Measurements from ENCODE around the gene TRPM3.

The TRPM3 gene

DNA sequence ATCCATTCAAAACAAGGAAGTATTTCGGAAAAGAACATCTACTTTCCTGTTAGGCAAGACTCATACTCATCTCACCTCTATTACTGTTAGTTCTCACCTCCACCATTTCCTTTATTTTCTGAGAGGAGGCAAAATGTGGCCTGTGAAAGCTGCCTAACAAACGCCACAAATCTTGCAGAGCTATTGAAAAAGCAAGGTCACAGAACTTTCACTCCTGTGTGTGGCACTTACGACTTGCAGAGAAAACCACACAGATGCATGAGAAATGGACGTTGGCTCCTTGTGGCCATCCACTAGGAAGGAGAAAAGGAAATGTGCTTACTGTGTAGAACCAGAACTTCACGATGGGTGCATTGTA, 511.2 kb downstream of the TRPM3 start:
- H3K4me3 ChIP-seq (ENCODE audit: low read depth, low read length), result no peak overlapping the region
- TF ChIP-seq, protein P1, sequence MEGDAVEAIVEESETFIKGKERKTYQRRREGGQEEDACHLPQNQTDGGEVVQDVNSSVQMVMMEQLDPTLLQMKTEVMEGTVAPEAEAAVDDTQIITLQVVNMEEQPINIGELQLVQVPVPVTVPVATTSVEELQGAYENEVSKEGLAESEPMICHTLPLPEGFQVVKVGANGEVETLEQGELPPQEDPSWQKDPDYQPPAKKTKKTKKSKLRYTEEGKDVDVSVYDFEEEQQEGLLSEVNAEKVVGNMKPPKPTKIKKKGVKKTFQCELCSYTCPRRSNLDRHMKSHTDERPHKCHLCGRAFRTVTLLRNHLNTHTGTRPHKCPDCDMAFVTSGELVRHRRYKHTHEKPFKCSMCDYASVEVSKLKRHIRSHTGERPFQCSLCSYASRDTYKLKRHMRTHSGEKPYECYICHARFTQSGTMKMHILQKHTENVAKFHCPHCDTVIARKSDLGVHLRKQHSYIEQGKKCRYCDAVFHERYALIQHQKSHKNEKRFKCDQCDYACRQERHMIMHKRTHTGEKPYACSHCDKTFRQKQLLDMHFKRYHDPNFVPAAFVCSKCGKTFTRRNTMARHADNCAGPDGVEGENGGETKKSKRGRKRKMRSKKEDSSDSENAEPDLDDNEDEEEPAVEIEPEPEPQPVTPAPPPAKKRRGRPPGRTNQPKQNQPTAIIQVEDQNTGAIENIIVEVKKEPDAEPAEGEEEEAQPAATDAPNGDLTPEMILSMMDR (IDR thresholded peaks at IDR 0.05; ENCODE audit: borderline replicate concordance, insufficient read depth, low read depth, low read length), result no peak

DNA sequence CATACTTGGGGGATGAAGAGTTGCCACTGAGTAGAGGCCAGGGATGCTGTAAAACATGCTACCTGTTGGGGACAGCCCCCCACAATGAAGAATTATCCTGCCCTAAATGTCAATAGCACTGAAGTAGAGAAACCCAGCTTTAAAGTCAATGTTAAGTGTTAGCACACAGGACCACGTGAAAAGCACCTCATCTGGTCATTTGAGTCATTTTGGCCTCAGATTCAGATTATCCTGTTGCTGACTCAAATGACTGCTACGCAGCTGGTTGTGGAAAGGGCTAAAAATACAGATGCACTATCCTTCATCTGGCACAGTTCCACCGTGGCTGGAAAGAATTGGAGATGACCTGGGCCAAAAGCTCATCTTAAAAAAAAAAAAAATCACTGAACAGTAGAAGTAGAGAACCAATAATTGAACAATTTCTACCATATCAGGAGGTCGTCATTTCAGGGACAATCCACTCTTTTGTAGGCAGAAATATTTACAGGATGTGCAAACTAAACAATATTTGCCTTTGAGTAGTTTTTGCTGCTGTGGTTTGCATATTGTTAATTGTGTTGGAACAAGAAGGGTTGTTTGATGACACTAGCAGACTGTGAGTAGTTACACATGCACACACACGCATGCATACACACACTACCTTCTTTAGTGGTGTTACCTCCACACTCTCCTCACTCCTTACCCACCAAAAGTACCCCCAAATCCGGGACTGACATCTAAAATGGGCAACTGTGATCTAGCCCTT, 511.7 kb downstream of the TRPM3 start:
- TF ChIP-seq, protein P1 (IDR thresholded peaks at IDR 0.05; ENCODE audit: borderline replicate concordance, insufficient read depth, low read depth, low read length), result no peak

DNA sequence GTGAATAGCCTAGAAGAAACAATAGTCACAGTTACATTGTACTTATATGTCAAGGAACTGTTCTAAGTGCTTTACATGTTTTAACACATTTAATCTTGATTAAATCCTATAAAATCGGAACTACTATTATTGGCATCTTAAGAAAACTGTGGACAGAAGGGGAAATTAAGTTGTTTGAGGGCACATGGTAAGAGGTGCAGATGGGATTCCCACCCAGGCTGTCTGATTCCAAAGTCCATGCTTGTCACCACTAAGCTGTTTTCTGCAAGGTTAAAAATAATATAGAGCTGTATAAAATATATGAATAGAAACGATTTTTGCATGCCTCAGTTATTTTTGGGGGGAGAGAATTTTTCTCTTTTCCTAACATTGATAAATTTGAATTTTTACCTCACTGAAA, 512.4 kb downstream of the TRPM3 start:
- H3K4me3 ChIP-seq (ENCODE audit: low read depth, low read length), result no peak overlapping the region
- TF ChIP-seq, protein P1 (IDR thresholded peaks at IDR 0.05; ENCODE audit: borderline replicate concordance, insufficient read depth, low read depth, low read length), result no peak

More for the DNA sequence above, 511.7 kb downstream of the TRPM3 start:
- no peak overlapping the region for H3K4me3 ChIP-seq (ENCODE audit: low read depth, low read length)

DNA sequence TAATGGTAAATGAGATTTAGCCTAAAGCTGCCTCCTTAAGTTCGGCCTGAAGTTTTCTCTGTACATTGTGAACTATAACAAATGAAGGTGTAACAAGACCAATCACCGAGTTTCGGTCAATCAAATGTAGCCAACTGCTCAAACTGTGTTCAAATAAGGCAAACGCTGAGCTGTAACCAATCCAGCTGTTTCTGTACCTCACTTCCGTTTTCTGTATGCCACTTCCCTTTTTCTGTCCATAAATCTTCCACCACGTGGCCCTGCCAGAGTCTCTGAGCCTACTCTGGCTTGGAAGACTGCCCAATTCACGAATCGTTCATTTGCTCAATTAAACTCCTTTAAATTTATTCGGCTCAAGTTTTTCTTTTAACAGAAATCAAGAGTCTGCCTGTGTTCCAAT, 513.5 kb downstream of the TRPM3 start:
- TF ChIP-seq, protein P1 (IDR thresholded peaks at IDR 0.05; ENCODE audit: borderline replicate concordance, insufficient read depth, low read depth, low read length), result no peak
- no peak overlapping the region for H3K4me3 ChIP-seq (ENCODE audit: low read depth, low read length)

DNA sequence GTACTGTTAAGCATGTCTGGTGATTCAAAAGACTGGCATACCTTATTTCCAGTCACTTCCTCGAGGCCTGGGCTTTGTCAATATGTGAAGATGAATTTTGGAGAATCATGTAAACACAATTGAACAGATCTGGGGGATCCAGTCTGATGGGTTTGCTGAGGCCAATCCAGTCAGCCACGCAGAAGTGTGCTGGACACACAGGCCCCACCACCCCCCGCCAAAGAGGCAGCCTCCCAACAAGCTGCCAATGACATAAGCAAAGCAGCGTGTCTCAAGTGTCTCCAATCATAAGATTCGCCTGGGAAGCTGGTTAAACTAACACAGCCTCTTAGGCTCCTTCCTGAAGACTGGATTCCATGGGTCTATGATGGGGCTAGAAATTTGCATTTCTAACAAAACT, 514.1 kb downstream of the TRPM3 start:
- TF ChIP-seq, protein P1 (IDR thresholded peaks at IDR 0.05; ENCODE audit: borderline replicate concordance, insufficient read depth, low read depth, low read length), result no peak

DNA sequence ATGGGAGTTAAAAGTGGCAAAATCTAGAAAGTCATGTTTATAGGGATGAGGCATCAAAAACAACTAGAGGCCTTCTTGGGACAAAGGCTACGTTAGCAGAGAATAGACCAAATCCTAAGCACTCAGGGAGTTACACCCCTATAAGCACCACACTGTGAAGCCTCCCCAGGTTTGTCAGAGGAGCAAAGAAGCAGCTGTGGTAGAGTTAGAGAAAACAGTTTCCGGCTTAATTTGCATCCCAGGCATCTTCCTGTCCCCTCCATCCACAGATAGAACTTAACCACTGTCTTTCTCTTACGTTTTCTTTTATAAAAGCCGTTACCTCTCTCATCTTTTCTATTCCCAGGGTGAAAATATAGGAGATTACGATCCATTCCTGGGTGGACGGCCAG, 518.4 kb downstream of the TRPM3 start:
- TF ChIP-seq, protein P1 (IDR thresholded peaks at IDR 0.05; ENCODE audit: borderline replicate concordance, insufficient read depth, low read depth, low read length), result no peak
- H3K4me3 ChIP-seq (ENCODE audit: low read depth, low read length), result no peak overlapping the region

More for the DNA sequence above, 514.1 kb downstream of the TRPM3 start:
- H3K4me3 ChIP-seq (ENCODE audit: low read depth, low read length), result no peak overlapping the region

DNA sequence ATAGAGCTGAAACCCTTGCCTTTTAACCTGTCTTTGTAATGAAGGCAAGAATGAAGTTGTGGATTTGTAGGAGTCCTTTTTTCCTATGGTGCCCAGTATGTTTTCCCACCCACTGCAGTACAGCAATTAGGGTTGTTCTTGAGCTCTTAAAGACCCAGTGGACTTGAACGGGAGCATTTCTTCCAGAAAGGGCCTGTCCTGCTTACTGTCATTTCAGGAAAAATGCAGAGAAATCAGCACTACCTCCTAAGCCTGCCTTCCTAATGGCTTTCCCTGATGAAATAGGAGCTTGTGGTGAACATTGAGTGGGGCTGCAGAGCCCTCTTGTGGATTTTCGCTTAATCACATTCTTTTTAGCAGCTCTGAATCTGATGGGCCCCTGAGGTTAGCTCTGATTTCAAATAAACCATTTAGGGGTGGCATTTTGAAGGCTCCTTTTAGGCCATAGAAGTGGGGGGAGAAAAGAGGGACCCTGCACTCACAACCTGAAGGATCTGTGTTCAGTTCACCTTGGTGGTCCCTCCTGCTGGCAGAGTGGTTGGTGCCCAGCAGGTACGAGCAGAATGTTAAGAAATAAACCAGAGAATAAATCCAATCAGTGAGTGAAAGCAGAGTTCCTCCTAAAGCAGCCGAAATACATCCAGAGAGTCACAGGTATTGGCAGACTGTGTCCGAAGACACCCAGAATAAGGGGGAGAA, 519.0 kb downstream of the TRPM3 start:
- TF ChIP-seq, protein P1 (IDR thresholded peaks at IDR 0.05; ENCODE audit: borderline replicate concordance, insufficient read depth, low read depth, low read length), result peak; percentile 61
- no peak overlapping the region for H3K4me3 ChIP-seq (ENCODE audit: low read depth, low read length)
